ENCODE data around the gene SELENOO.
"Not testable (repeated sequence)": the region's sequence is repeated elsewhere in the genome, so short reads cannot be mapped to it uniquely, and the experiment has no call there.

Gene SELENOO

DNA sequence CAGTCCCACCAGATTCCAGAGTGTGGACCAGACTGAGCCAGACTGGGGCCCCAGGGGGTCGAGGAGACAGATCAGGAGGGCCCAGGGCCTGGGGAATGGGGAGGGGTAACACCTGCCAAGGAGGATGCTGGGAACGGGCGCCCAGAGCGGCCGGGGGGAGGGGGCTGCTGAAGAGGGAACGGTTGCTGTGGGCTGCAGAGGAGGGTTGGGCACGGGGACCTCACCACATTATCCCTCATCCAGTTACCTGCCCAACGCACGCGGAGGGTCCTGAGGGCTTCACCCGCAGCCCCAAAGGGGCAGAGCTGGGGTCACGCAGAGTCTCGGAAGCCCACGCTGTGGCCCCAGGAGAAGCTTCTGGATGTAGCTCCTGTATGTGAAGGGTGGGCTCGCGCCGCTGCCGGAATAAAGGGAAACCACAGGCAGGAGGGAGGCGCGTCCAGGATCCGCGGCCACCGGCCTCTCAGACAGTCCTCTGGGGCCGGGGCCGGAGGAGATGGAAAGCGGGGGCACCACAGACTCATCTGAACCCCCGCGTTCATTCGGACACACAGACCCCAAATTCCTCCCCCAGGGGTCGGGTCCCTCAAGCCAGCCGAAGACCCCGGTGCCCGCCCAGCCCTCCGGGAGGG is 866 bp upstream of the SELENOO start:
- TF ChIP-seq, protein P1, sequence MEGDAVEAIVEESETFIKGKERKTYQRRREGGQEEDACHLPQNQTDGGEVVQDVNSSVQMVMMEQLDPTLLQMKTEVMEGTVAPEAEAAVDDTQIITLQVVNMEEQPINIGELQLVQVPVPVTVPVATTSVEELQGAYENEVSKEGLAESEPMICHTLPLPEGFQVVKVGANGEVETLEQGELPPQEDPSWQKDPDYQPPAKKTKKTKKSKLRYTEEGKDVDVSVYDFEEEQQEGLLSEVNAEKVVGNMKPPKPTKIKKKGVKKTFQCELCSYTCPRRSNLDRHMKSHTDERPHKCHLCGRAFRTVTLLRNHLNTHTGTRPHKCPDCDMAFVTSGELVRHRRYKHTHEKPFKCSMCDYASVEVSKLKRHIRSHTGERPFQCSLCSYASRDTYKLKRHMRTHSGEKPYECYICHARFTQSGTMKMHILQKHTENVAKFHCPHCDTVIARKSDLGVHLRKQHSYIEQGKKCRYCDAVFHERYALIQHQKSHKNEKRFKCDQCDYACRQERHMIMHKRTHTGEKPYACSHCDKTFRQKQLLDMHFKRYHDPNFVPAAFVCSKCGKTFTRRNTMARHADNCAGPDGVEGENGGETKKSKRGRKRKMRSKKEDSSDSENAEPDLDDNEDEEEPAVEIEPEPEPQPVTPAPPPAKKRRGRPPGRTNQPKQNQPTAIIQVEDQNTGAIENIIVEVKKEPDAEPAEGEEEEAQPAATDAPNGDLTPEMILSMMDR (conservative IDR thresholded peaks at IDR 0.05; ENCODE audit: low read depth, low read length), result no peak
- DNase-seq (ENCODE audit: low read depth), result no peak
- peak overlapping the region; percentile 55 for H3K4me3 ChIP-seq (ENCODE audit: low read length)

DNA sequence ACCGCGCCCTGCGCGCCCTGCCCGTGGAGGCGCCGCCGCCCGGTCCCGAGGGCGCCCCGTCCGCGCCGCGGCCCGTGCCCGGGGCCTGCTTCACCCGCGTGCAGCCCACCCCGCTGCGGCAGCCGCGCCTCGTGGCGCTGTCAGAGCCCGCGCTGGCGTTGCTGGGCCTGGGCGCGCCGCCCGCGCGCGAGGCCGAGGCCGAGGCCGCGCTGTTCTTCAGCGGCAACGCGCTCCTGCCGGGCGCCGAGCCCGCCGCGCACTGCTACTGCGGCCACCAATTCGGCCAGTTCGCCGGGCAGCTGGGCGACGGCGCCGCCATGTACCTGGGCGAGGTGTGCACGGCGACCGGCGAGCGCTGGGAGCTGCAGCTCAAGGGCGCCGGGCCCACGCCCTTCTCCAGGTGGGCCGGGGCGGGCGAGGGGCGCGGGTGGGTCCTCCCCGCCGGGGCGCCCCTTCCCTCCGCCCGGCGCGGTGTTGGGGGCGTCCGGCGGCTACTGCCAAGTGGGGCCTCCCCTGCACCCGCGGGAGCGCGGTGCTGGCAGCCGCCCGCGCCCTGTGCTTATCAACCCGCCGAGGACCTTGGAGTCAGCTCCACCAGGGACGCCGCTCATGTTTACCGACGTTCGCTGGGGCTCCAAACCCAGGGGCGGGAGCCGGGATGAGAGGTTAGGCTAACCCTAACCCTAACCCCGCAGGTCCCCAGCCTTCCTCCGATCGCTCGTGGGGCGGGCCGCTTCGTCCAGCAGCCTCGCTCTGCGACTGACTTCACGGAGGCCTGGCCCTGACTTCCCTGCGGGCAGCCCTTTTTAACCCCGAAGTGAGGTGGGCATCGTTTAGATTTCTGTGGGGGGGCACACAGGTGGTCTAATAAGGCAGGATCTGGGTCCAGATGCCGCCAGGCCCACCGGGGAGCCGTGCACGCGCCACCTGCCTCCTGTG is 649 bp downstream of the SELENOO start:
- peak overlapping the region; percentile 65 for H3K4me3 ChIP-seq (ENCODE audit: low read length)
- TF ChIP-seq, protein P1 (conservative IDR thresholded peaks at IDR 0.05; ENCODE audit: low read depth, low read length), result no peak
- DNase-seq (ENCODE audit: low read depth), result no peak

DNA sequence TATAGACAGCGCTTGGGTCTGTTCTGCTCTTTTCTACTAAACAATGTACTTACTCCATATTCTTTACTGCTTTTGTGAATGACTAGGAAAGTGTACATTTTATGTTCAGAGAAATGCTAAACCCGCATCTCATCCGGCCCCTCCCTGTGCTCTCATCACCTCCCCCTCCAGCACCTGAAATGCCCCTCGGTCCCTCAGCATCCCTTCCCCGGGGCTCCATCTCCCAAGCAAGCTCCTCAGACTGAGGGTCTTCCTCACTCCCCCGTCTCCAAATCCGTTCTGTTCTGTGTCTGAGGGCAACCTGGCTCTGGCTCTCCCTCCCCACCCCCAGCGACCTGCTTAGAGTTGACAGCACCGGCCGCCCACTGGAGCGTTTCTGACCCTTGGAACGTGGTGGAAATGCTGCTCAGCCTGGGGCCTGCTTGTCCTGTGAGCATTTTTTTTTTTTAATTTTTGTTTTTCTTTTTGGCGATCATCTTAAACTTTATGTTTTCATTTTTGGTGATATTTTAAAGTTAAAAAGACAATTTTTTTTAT is 1.4 kb downstream of the SELENOO start:
- DNase-seq (ENCODE audit: low read depth), result no peak
- TF ChIP-seq, protein P1 (conservative IDR thresholded peaks at IDR 0.05; ENCODE audit: low read depth, low read length), result no peak
- H3K4me3 ChIP-seq (ENCODE audit: low read length), result peak overlapping the region; percentile 65

DNA sequence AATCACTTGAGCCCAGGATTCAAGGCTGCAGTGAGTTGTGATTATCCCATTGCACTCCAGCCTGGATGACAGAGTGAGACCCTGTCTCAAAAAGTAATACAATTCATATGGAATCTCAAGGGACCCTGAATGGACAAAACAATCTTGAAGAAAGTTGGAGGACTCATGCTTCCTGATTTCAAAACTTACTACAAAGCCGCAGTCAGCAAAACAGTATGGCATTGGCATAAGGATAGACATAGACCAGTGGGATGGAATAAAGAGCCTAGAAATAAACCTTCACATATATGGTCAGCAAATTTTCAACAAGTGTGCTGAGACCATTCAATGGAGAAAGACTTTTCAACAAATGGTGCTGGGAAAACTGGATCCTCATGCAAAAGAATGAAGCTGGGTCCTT is 2.5 kb downstream of the SELENOO start:
- no peak for DNase-seq (ENCODE audit: low read depth)
- TF ChIP-seq, protein P1 (conservative IDR thresholded peaks at IDR 0.05; ENCODE audit: low read depth, low read length), result no peak
- H3K4me3 ChIP-seq (ENCODE audit: low read length), result no peak overlapping the region

DNA sequence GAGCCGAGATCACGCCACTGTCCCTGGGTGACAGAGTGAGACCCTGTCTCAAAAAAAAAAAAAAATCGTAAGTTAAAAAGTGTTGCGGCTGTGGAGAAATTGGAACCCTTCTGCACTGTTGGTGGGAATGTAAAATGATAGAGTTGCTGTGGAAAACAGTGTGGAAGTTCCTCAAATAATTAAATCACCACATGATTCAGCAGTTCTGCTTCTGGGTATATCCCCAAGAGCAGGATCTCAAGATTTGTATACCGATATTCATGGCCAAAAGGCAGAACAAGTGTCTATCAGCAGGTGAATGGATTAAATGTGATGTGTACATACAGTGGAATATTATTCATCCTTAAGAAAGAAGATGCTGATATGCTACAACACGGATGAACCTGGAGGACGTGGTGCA is 3.8 kb downstream of the SELENOO start:
- TF ChIP-seq, protein P1 (conservative IDR thresholded peaks at IDR 0.05; ENCODE audit: low read depth, low read length), result no peak
- no peak for DNase-seq (ENCODE audit: low read depth)
- H3K4me3 ChIP-seq (ENCODE audit: low read length), result no peak overlapping the region

DNA sequence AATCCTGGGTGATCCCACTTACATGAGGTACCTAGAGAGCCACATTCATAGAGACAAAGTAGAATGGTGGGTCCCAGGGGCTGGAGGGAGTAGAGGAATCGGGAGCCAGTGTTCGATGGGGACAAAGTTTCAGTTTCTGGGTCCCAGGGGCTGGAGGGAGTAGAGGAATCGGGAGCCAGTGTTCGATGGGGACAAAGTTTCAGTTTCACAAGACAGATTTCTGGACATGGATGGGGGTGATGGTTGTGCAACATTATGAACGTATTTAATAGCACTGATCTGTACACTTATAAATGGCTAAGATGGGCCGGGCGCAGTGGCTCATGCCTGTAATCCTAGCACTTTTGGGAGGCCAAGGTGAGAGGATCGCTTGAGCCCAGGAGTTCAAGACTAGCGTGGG is 4.2 kb downstream of the SELENOO start:
- not testable (repeated sequence) for H3K4me3 ChIP-seq (ENCODE audit: low read length); DNase-seq (ENCODE audit: low read depth)

DNA sequence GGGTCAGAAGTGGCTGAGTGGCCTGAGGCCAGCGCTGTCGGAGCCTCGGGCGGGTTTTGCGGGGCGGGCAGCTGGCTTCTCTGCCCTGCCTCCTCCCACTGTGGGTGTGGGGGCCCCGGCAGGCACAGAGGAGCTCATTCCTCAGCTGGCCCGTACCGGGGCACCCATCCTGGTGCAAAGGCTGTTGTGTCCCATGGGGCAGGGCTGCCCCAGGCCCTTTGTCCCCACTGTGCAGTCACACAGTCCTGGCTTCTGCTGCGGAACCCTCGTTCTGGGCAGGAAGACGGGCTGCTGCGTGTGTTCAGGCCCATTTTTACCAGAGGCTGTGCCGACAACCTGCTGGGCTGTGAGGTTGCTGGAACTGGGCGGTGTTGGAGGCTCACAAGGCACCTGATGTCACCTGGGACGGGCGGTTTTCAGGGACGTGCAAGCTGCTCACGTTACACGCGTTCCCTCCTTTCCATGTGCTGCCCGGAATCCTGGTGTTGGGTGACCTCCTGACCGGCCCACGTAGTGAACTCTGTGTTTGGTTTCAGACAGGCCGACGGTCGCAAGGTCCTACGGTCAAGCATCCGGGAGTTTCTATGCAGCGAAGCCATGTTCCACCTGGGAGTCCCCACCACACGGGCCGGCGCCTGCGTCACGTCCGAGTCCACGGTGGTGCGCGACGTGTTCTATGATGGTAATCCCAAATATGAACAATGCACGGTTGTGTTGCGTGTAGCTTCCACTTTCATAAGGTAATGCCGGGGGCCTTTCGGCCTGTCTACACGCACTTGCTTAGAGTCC is 5.2 kb downstream of the SELENOO start:
- TF ChIP-seq, protein P1 (conservative IDR thresholded peaks at IDR 0.05; ENCODE audit: low read depth, low read length), result no peak
- no peak for DNase-seq (ENCODE audit: low read depth)
- H3K4me3 ChIP-seq (ENCODE audit: low read length), result no peak overlapping the region
